ENCODE measurements around the gene FAM227B.

DNA sequence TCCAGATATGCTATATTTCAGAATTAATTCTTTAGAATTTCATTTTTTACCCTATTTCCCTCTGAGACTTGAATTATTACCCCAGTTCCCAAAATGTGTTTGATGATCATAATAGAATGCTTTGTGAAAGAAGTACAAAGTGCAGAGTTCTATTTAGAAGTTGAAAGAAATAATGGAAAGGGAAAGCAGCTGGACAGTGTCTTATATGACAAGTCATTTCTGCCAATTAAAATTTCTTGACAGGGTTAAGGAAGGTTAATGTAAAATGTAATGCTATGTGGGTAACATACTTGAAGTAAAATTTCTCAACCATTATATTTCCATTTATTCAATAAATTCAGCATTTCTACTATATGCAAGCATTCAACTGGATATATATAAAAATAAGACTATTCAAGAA is 164.5 kb downstream of the FAM227B start:
- no peak for TF ChIP-seq GATA3 (IDR thresholded peaks at IDR 0.05; ENCODE audit: low read depth, low read length)
- TF ChIP-seq GATA2 (IDR thresholded peaks at IDR 0.05; ENCODE audit: low read depth, low read length), result no peak

All from SH-SY5Y (cell line).